ENCODE measurements around the gene DHX40.

DHX40 gene

GRCh38 chr17:59637611-59638310 is 72.4 kb downstream of the DHX40 start:
- Histone ChIP-seq H3K9me3 (ENCODE audit: insufficient read depth, low read length, severe bottlenecking) (no peaks in the 10 kb centered on the region), H3K4me1 (ENCODE audit: insufficient read depth, low read length) (peaks cover 44% of the 10 kb centered on the region), H3K27me3 (ENCODE audit: insufficient read depth, low read length, poor library complexity) (no peaks in the 10 kb centered on the region), H3K9ac (ENCODE audit: low read depth, low read length) (no peak overlapping the region), H3K36me3 (ENCODE audit: insufficient read depth, low read length) (peaks cover 8% of the 10 kb centered on the region; the same call in 1 of the 2 replicates), H3K79me2 (ENCODE audit: insufficient read depth, low read length) (peaks cover 95% of the 10 kb centered on the region), H3K4me2 (ENCODE audit: insufficient read depth, low read length) (no peak overlapping the region), H2AFZ (ENCODE audit: low read depth, low read length) (no peak overlapping the region), H4K20me1 (ENCODE audit: insufficient read depth, low read length) (peaks cover 81% of the 10 kb centered on the region), H3K27ac (ENCODE audit: low read length) (no peak overlapping the region), H3K4me3 (ENCODE audit: low read depth in 1 of 2, low read length in 2 of 2) (no peak overlapping the region)
- TF ChIP-seq EZH2 (IDR thresholded peaks at IDR 0.05; ENCODE audit: borderline replicate concordance, low read depth, low read length, severe bottlenecking) = no peak
- TF ChIP-seq CTCF (IDR thresholded peaks at IDR 0.05; ENCODE audit: borderline replicate concordance, extremely low read depth, low read length, poor library complexity, severe bottlenecking) = no peak
- ATAC-seq (ENCODE audit: insufficient read depth, low read depth) = no peak
- no peak for DNase-seq

DNA sequence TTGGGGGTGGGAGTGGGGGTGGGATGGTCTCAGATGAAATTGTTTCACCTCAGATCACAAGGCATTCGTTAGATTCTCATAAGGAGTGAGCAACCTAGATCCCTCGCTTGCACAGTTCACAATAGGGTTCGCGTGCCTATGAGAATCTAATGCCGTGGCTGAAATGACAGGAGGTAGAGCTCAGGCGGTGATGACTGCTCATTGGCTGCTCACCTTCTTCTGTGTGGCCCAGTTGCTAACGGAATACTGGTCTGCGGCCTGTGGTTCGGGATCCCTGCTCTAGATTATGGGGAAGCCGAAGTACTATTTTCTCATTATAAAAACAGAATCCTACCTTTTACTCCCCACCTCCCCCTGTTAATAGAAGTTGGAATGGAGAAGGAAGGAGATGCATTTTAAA is 73.1 kb downstream of the DHX40 start:
- no peak for ATAC-seq (ENCODE audit: insufficient read depth, low read depth)

DNA sequence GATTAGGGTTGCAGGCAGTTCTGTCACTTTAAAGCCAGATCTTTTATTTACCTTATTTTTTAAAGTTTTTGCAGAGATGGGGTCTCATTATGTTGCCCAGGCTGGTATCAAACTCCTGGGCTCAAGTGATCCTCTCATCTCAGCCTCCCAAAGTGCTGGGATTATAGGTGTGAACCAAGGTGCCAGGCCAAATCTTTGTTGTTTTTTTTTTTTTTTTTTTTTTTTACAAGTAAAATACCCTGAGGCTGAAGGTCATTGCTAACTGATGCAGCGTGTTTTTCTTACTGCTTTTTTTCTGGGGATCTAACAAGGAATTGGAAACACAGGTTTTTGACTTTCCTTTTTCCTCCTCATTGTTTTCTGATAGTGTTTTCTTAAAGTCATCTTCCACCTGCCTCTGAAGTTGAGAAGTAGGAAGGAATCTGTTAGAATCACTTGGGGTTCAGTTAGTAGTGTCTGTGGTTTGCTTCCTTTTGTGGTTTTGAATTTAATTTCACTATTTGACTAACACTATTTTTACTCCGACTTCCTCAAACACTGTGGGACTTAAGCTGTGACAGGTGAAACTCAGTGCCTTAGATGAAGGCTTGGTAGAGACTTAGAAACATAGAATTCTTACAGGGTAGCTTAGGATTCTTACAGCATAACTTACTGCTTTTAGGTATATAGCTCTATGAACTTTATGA is 76.5 kb downstream of the DHX40 start:
- peaks cover 40% of the 10 kb centered on the region for H3K36me3 ChIP-seq (ENCODE audit: insufficient read depth, low read length)
- peaks cover 44% of the 10 kb centered on the region for H3K4me1 ChIP-seq (ENCODE audit: insufficient read depth, low read length)
- ATAC-seq (ENCODE audit: insufficient read depth, low read depth) (peak; percentile 96), DNase-seq (no peak)
- H3K4me2 ChIP-seq (ENCODE audit: insufficient read depth, low read length) = peak overlapping the region; percentile 55
- H2AFZ ChIP-seq (ENCODE audit: low read depth, low read length) = no peak overlapping the region
- TF ChIP-seq CTCF (IDR thresholded peaks at IDR 0.05; ENCODE audit: borderline replicate concordance, extremely low read depth, low read length, poor library complexity, severe bottlenecking) (no peak), EZH2 (IDR thresholded peaks at IDR 0.05; ENCODE audit: borderline replicate concordance, low read depth, low read length, severe bottlenecking) (no peak)
- no peaks in the 10 kb centered on the region for H3K27me3 ChIP-seq (ENCODE audit: insufficient read depth, low read length, poor library complexity)
- H4K20me1 ChIP-seq (ENCODE audit: insufficient read depth, low read length) = peaks cover 73% of the 10 kb centered on the region
- H3K27ac ChIP-seq (ENCODE audit: low read length) = peak overlapping the region; percentile 51
- no peak overlapping the region for H3K9ac ChIP-seq (ENCODE audit: low read depth, low read length)
- no peak overlapping the region for H3K4me3 ChIP-seq (ENCODE audit: low read depth in 1 of 2, low read length in 2 of 2)
- no peaks in the 10 kb centered on the region for H3K9me3 ChIP-seq (ENCODE audit: insufficient read depth, low read length, severe bottlenecking)
- H3K79me2 ChIP-seq (ENCODE audit: insufficient read depth, low read length) = peaks cover 89% of the 10 kb centered on the region

More for the DNA sequence above, 73.1 kb downstream of the DHX40 start:
- no peak for DNase-seq
- no peak for TF ChIP-seq EZH2 (IDR thresholded peaks at IDR 0.05; ENCODE audit: borderline replicate concordance, low read depth, low read length, severe bottlenecking)
- no peak for TF ChIP-seq CTCF (IDR thresholded peaks at IDR 0.05; ENCODE audit: borderline replicate concordance, extremely low read depth, low read length, poor library complexity, severe bottlenecking)
- no peak overlapping the region for H3K27ac ChIP-seq (ENCODE audit: low read length)
- no peak overlapping the region for H3K9ac ChIP-seq (ENCODE audit: low read depth, low read length)
- H3K4me1 ChIP-seq (ENCODE audit: insufficient read depth, low read length) = peaks cover 44% of the 10 kb centered on the region
- peaks cover 96% of the 10 kb centered on the region for H3K79me2 ChIP-seq (ENCODE audit: insufficient read depth, low read length)
- no peaks in the 10 kb centered on the region for H3K27me3 ChIP-seq (ENCODE audit: insufficient read depth, low read length, poor library complexity)
- H3K36me3 ChIP-seq (ENCODE audit: insufficient read depth, low read length) = peaks cover 16% of the 10 kb centered on the region; the same call in 1 of the 2 replicates
- H3K4me2 ChIP-seq (ENCODE audit: insufficient read depth, low read length) = no peak overlapping the region
- H3K9me3 ChIP-seq (ENCODE audit: insufficient read depth, low read length, severe bottlenecking) = no peaks in the 10 kb centered on the region
- no peak overlapping the region for H2AFZ ChIP-seq (ENCODE audit: low read depth, low read length)
- H4K20me1 ChIP-seq (ENCODE audit: insufficient read depth, low read length) = peaks cover 83% of the 10 kb centered on the region
- H3K4me3 ChIP-seq (ENCODE audit: low read depth in 1 of 2, low read length in 2 of 2) = no peak overlapping the region
